A549 treated with Hydrocortisone at 1 μM for 4 hours (cell line): ENCODE measurements around the gene ZDHHC12. TPM values are rescaled to one million over a fixed set of nuclear protein-coding genes. Genes with fewer than 3 reads are reported as not detected.

Experiments used
- total RNA-seq: library from RNA; stranded (reverse); fragments of 200-300 nt; extraction: Qiagen RNA extraction; gene quantifications from 5 replicates; pipeline ENCODE4 v1.2.3, GENCODE V29; 2022

ZDHHC12 gene, protein sequence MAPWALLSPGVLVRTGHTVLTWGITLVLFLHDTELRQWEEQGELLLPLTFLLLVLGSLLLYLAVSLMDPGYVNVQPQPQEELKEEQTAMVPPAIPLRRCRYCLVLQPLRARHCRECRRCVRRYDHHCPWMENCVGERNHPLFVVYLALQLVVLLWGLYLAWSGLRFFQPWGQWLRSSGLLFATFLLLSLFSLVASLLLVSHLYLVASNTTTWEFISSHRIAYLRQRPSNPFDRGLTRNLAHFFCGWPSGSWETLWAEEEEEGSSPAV
- total RNA-seq: 66.7 to 93.4 TPM (median 90.6 TPM) in 5 replicates

DNA sequence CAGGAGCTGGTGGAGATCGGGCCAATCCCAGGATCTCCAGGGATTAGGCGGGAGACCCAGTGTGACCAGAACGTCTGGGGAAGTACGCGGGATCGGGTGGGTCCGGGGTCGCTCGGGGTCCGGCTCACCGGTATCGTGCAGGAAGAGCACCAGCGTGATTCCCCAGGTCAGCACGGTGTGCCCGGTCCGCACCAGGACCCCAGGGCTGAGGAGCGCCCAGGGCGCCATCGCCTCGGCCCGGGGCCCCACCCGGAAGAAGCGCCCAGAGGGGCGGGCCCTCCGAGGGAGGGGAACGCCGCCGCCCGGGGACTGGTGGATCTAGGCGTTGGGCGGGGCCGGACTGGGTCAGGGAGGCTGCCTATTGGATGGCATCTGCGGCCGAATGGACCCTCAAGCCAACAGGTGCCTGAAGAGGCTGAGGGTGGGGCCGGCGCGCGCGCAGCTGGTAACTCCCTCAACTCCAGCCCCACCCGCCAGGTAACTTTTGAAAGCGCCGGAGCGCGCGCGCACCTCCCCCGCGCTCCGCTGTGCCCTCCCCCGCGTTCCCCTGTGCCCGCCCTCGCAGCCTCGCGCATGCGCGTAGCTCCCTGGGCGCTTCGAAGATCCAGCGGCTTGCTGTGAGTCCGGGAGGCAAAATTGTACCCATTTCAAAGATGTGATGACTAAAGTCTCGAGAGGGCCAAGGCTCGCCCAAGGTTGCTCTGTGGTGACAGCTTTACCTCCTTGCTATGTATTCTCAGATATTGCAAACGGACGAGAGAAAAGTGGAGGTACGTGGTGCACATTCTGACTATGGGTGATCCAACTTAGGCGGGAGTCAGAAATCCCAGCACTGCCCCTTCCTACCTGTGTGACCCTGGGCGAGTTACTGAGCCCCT, at the start of gene ZDHHC12:
ZDHHC12 (minus strand) TSS at position 262 of the 878 bp plus-strand sequence; CDS start at position 228, 34 bp downstream.

DNA sequence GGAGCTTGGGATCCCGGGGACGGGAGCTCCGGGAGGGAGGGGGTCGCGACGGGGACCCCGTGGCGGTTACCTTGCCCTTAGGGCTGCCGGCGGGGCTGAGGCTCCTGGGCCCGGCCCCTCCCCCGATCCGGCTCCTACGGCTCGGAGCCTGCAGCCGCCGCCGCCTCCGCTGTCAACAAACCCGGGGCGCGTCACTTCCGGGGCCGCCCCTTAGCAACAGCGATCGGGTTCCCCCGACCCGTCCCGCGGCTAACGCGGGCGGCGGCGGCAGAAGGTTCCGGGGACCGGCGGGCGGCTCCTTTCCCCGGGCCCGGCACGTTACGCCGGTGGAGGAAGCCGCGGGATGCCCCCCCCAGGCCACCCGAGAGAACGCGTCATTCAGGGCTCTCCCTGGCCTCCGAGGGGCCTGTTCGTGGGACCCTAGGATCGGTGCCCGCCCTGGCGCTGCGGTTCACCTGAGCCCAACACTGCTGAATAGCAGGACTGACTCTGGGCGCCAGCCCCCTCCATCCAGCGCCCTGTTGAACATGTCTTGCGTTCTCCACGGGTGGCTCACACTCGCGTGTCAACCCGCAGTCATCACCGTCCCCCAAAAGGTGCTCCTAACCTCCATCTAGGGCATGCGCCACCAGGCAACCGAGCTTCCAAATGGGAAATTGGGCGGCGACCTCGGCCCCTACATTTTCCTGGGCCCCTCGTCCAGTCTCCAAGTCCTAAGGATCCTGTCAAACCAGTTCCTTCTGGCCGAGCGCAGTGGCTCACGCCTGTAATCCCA, 48.0 kb upstream of the ZDHHC12 start, which contains the start of gene ZER1:
ZER1 (minus strand) TSS at position 183 of the 775 bp plus-strand sequence. CDS start 16,362 bp downstream, outside the sequence.

DNA sequence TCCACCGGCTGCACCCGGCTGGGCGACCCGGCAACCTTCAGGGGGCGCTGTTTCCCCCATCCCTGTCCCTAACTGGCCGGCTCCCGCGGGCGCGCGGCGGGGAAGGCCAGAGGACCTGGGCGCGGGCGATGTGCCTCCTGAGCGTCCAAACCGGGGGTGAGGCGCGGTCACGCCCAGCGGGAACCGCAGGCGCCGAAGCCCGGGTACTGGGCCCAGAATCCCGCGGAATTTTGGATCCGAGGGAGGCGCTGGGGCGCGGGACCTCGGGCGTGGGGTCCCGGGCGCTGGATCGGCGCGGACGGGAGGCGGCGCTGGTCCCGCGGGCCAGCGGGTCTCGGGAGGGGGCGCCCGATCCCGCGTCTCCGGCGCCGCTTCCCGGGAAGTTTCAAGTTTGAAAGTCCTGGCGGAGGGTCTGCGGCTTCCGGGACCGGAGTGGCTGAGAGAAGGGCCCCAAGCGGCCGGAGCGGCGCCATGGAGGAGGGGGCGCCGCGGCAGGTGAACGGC, 21.4 kb downstream of the ZDHHC12 start, which contains the start of gene PKN3:
PKN3 (plus strand) TSS at position 59 of the 504 bp plus-strand sequence; CDS start at position 472, 413 bp downstream.

DNA sequence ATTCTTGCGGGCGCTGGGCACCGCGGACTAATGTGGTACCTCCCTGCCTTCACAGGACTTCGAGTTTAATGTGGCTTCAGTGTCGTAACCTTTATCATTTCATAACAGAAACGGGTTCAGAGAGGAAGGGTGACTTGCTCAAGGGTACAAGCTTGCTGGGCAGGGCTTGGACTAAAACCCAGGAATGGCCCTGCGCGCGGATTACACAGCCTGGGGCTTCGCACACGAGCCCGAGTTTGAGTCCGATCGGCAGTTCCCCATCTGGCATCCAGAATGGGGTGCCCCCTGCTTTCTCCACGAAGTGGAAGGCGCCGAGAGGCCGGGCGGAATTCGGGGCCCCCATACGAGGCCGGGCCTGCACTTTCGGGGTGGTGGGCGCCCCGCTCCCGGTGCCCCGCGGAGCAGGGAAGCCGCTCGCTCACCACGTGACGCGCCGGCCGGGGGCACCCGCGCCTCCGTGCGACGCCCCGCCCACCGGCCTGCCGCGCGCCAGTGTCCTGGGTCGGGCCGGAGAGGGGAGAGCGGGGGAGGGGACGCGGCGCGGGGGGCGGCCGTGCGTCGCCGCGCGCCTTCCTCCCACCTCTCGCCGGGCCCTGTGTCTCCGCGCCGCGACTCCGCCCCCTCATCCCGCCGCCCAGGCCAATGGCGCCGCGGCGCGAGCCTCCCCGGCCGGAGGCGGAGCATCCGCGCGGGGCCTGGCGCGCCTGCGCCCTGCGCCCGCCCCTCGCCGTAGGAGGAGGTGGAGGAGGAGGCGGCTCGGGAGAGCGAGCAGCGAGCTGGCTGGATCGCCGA, 35.2 kb downstream of the ZDHHC12 start, which contains the start of gene SET:
SET (plus strand) TSS at position 722 of the 792 bp plus-strand sequence. CDS start 361 bp downstream, outside the sequence.

Other genes starting within 250 kb of the ZDHHC12 start
- gene GLE1, start 219.4 kb downstream of the ZDHHC12 start, total RNA-seq: 28.3 to 33.3 TPM (median 28.8 TPM) in 5 replicates
- 143 to 155 TPM (median 151 TPM) in 5 replicates for gene SPTAN1, start 171.5 kb downstream of the ZDHHC12 start, total RNA-seq
- gene DYNC2I2, start 67.3 kb downstream of the ZDHHC12 start, total RNA-seq: 101 to 138 TPM (median 132 TPM) in 5 replicates
- 367 to 533 TPM (median 408 TPM) in 5 replicates for gene SET, start 34.9 kb downstream of the ZDHHC12 start, total RNA-seq
- 14.4 to 17.5 TPM (median 16.3 TPM) in 5 replicates for gene PKN3, start 21.6 kb downstream of the ZDHHC12 start, total RNA-seq
- 14.0 to 15.9 TPM (median 15.1 TPM) in 5 replicates for gene ZER1, start 47.8 kb upstream of the ZDHHC12 start, total RNA-seq
- 20.7 to 24.8 TPM (median 21.3 TPM) in 5 replicates for gene TBC1D13, start 63.1 kb upstream of the ZDHHC12 start, total RNA-seq
- gene ENDOG, start 94.4 kb upstream of the ZDHHC12 start, total RNA-seq: 16.0 to 34.5 TPM (median 34.2 TPM) in 5 replicates
- gene SPOUT1, start 105.7 kb upstream of the ZDHHC12 start, total RNA-seq: 22.0 to 47.4 TPM (median 45.3 TPM) in 5 replicates
- 10.0 to 13.9 TPM (median 13.5 TPM) in 5 replicates for gene KYAT1, start 157.8 kb upstream of the ZDHHC12 start, total RNA-seq
- 114 to 133 TPM (median 130 TPM) in 5 replicates for gene LRRC8A, start 158.0 kb upstream of the ZDHHC12 start, total RNA-seq
- gene PHYHD1, start 196.9 kb upstream of the ZDHHC12 start, total RNA-seq: 0.22 to 0.27 TPM (median 0.24 TPM) in 4 of 5 replicates, not detected in the other
- gene DOLK, start 223.5 kb upstream of the ZDHHC12 start, total RNA-seq: 38.2 to 39.9 TPM (median 39.7 TPM) in 5 replicates
- gene NUP188, start 223.6 kb upstream of the ZDHHC12 start, total RNA-seq: 38.4 to 46.2 TPM (median 40.7 TPM) in 5 replicates